H9 (cell line): ENCODE results near the gene RGS16. TPM values are rescaled to one million over a fixed set of nuclear protein-coding genes. Genes with fewer than 3 reads are reported as not detected.
"Not testable (repeated sequence)": the region's sequence is repeated elsewhere in the genome, so short reads cannot be mapped to it uniquely, and the experiment has no call there.

ENCODE experiments used
- DNase-seq: peaks from one replicate; pipeline ENCODE4 v3.0.0-alpha.2; 2017
- H2AFZ ChIP-seq: one replicate; pipeline ENCODE4 v1.6.1; 2013; ENCODE audit warnings: mild to moderate bottlenecking, low read length, control low read depth, moderate library complexity
- H2AK5ac ChIP-seq: 2 replicates; pipeline ENCODE4 v1.6.1; 2013; ENCODE audit warnings: low read length, control low read depth, mixed read lengths; ENCODE audit not compliant: insufficient read length
- H2BK120ac ChIP-seq: one replicate; pipeline ENCODE4 v1.6.1; 2013; ENCODE audit warnings: low read depth, mild to moderate bottlenecking, low read length, control low read depth, inconsistent platforms; ENCODE audit not compliant: poor library complexity, severe bottlenecking
- H2BK12ac ChIP-seq: 2 replicates; pipeline ENCODE4 v1.6.1; 2013; ENCODE audit warnings: low read length, control low read depth, mixed read lengths, low read depth; ENCODE audit not compliant: insufficient read length
- H2BK15ac ChIP-seq: 2 replicates; pipeline ENCODE4 v1.6.1; 2013; ENCODE audit warnings: low read depth, low read length, control low read depth
- H2BK20ac ChIP-seq: one replicate; pipeline ENCODE4 v1.6.1; 2013; ENCODE audit warnings: low read depth, mild to moderate bottlenecking, low read length, control low read depth, inconsistent platforms; ENCODE audit not compliant: poor library complexity, severe bottlenecking
- H2BK5ac ChIP-seq: 2 replicates; pipeline ENCODE4 v1.6.1; 2013; ENCODE audit warnings: low read length, control low read depth, mixed read lengths; ENCODE audit not compliant: insufficient read length
- H3K14ac ChIP-seq: 2 replicates; pipeline ENCODE4 v1.6.1; 2013; ENCODE audit warnings: low read length, control low read depth; ENCODE audit not compliant: insufficient read depth
- H3K18ac ChIP-seq: 2 replicates; pipeline ENCODE4 v1.6.1; 2013; ENCODE audit warnings: low read depth, mild to moderate bottlenecking, mixed read lengths, low read length, control low read depth; ENCODE audit not compliant: insufficient read length
- H3K23ac ChIP-seq: 2 replicates; pipeline ENCODE4 v1.6.1; 2013; ENCODE audit warnings: low read length, control low read depth, mixed read lengths, low read depth; ENCODE audit not compliant: insufficient read length
- H3K23me2 ChIP-seq: 2 replicates; pipeline ENCODE4 v1.6.1; 2013; ENCODE audit warnings: low read depth, mild to moderate bottlenecking, mixed read lengths, low read length, control low read depth; ENCODE audit not compliant: insufficient read length, poor library complexity, severe bottlenecking
- H3K27ac ChIP-seq: 2 replicates; pipeline ENCODE4 v1.5.1; 2013; ENCODE audit warnings: low read length, control low read depth, mixed read lengths, low read depth; ENCODE audit not compliant: insufficient read length
- H3K27me3 ChIP-seq: 2 replicates; pipeline ENCODE4 v1.6.1; 2013; ENCODE audit warnings: low read length, control low read depth, inconsistent platforms; ENCODE audit not compliant: insufficient read depth
- H3K4ac ChIP-seq: 2 replicates; pipeline ENCODE4 v1.6.1; 2013; ENCODE audit warnings: low read depth, mild to moderate bottlenecking, control low read depth, inconsistent platforms, low read length, moderate library complexity
- H3K4me1 ChIP-seq: 2 replicates; pipeline ENCODE4 v1.6.1; 2013; ENCODE audit warnings: low read length, control low read depth, inconsistent platforms; ENCODE audit not compliant: insufficient read depth
- H3K4me2 ChIP-seq: 2 replicates; pipeline ENCODE4 v1.6.1; 2013; ENCODE audit warnings: low read length, control low read depth, mixed read lengths; ENCODE audit not compliant: insufficient read length, insufficient read depth
- H3K56ac ChIP-seq: 2 replicates; pipeline ENCODE4 v1.6.1; 2013; ENCODE audit warnings: low read depth, mild to moderate bottlenecking, mixed read lengths, low read length, control low read depth; ENCODE audit not compliant: insufficient read length
- H3K79me1 ChIP-seq: 2 replicates; pipeline ENCODE4 v1.6.1; 2013; ENCODE audit warnings: low read depth, mild to moderate bottlenecking, moderate library complexity, low read length, control low read depth, inconsistent platforms; ENCODE audit not compliant: insufficient read depth, poor library complexity, severe bottlenecking
- H3K79me2 ChIP-seq: 2 replicates; pipeline ENCODE4 v1.6.1; 2013; ENCODE audit warnings: low read length, control low read depth, inconsistent platforms; ENCODE audit not compliant: insufficient read depth
- H3K9ac ChIP-seq: 2 replicates; pipeline ENCODE4 v1.6.1; 2013; ENCODE audit warnings: low read length, control low read depth, mixed read lengths; ENCODE audit not compliant: insufficient read length; ENCODE audit errors: extremely low read depth
- H3K9me3 ChIP-seq: one replicate; pipeline ENCODE4 v1.6.1; 2013; ENCODE audit warnings: low read depth, low read length, inconsistent platforms; ENCODE audit not compliant: control insufficient read depth
- H3T11ph ChIP-seq: one replicate; pipeline ENCODE4 v1.6.1; 2013; ENCODE audit warnings: mild to moderate bottlenecking, low read length, control low read depth, inconsistent platforms
- H4K20me1 ChIP-seq: one replicate; pipeline ENCODE4 v1.6.1; 2013; ENCODE audit not compliant: control insufficient read depth, insufficient read length, insufficient read depth
- H4K5ac ChIP-seq: 2 replicates; pipeline ENCODE4 v1.6.1; 2013; ENCODE audit warnings: low read depth, mild to moderate bottlenecking, mixed read lengths, low read length, control low read depth; ENCODE audit not compliant: insufficient read length
- H4K8ac ChIP-seq: replicated peaks from 2 replicates; pipeline ENCODE4 v1.6.1; 2013; ENCODE audit warnings: low read length, control low read depth, mixed read lengths, low read depth; ENCODE audit not compliant: insufficient read length
- H4K91ac ChIP-seq: 2 replicates; pipeline ENCODE4 v1.6.1; 2013; ENCODE audit warnings: low read depth, mild to moderate bottlenecking, moderate library complexity, mixed read lengths, low read length, control low read depth; ENCODE audit not compliant: insufficient read length
- H3K27ac Mint-ChIP-seq, 3 experiments: 2 replicates in 2 of 3; 3 replicates in 1 of 3; pipeline ENCODE4 v1.8.0; 2020 to 2021; ENCODE audit warnings: mixed read lengths in 3 of 3, mild to moderate bottlenecking in 1 of 3, moderate library complexity in 1 of 3
- H3K27me3 Mint-ChIP-seq: 2 replicates; pipeline ENCODE4 v1.8.0; 2021; ENCODE audit warnings: low read depth, mild to moderate bottlenecking, moderate library complexity, mixed read lengths
- H3K36me3 Mint-ChIP-seq, 3 experiments: 2 replicates in 2 of 3; 3 replicates in 1 of 3; pipeline ENCODE4 v1.8.0; 2020 to 2021; ENCODE audit warnings: low read depth in 3 of 3, mixed read lengths in 3 of 3; ENCODE audit not compliant: insufficient read depth in 1 of 3
- H3K4me1 Mint-ChIP-seq, 2 experiments: 2 replicates each; pipeline ENCODE4 v1.8.0; 2020; ENCODE audit warnings: mixed read lengths in 2 of 2
- H3K4me3 Mint-ChIP-seq, 2 experiments: 2 replicates in 1 of 2; 3 replicates in 1 of 2; pipeline ENCODE4 v1.8.0; 2020 to 2021; ENCODE audit warnings: mild to moderate bottlenecking in 2 of 2, mixed read lengths in 2 of 2, moderate library complexity in 1 of 2
- H3K9me3 Mint-ChIP-seq, 2 experiments: 2 replicates in 1 of 2; 3 replicates in 1 of 2; pipeline ENCODE4 v1.8.0; 2020; ENCODE audit warnings: mild to moderate bottlenecking in 2 of 2, mixed read lengths in 2 of 2, moderate library complexity in 1 of 2
- CTCF ChIP-seq: fragments of 200-600 bp; sonication (generic); conservative IDR thresholded peaks from 3 replicates; pipeline ENCODE4 v1.8.0; 2021; ENCODE audit warnings: antibody characterized with exemption, mild to moderate bottlenecking
- WGBS: extraction: QIAGEN DNeasy Blood & Tissue Kit; methylation state at CpG from one replicate; pipeline ENCODE4 v1.1.7; 2013; ENCODE audit warnings: missing lambda C conversion rate, low lambda C conversion rate, mixed read lengths; ENCODE audit not compliant: insufficient read length; ENCODE audit errors: extremely low coverage; 5-methylcytosine and 5-hydroxymethylcytosine counted together
- total RNA-seq: library from RNA; stranded (reverse); gene quantifications from 2 replicates; pipeline ENCODE4 v1.2.1, GENCODE V29; 2021

The RGS16 gene
- total RNA-seq, 1 experiment from 2014 or later: 6.9 TPM

GRCh38 chr1:182633031-182633430 lies 28.8 kb upstream of the RGS16 start:
- DNase-seq: no peak
- Histone ChIP-seq H2AK5ac (no peak overlapping the region), H3T11ph (no peak overlapping the region), H3K9ac (no peak overlapping the region), H4K91ac (no peak overlapping the region), H2BK5ac (no peak overlapping the region), H3K14ac (no peak overlapping the region), H2AFZ (no peak overlapping the region), H4K8ac (no peak overlapping the region), H3K27ac (no peak overlapping the region), H3K23ac (no peak overlapping the region), H3K4ac (no peak overlapping the region), H3K23me2 (no peaks in the 10 kb centered on the region), H2BK120ac (no peak overlapping the region), H3K27me3 (no peaks in the 10 kb centered on the region), H2BK15ac (no peak overlapping the region), H3K18ac (no peak overlapping the region), H3K79me1 (no peaks in the 10 kb centered on the region), H2BK12ac (no peak overlapping the region), H3K56ac (no peak overlapping the region), H2BK20ac (no peak overlapping the region), H3K79me2 (no peaks in the 10 kb centered on the region), H4K20me1 (no peaks in the 10 kb centered on the region), H3K4me2 (no peak overlapping the region), H3K4me1 (peaks cover 6% of the 10 kb centered on the region; the same call in 1 of the 2 replicates), H4K5ac (no peak overlapping the region), H3K9me3 (no peaks in the 10 kb centered on the region)
- Mint-ChIP-seq H3K4me3 (no peak overlapping the region), H3K9me3 (no peaks in the 10 kb centered on the region), H3K27ac (no peak overlapping the region), H3K4me1 (peaks cover 34 to 44% of the 10 kb centered on the region in 2 experiments), H3K36me3 (no peaks in the 10 kb centered on the region), H3K27me3 (no peaks in the 10 kb centered on the region; the same call in 1 of the 2 replicates)
- TF ChIP-seq CTCF: no peak

DNA sequence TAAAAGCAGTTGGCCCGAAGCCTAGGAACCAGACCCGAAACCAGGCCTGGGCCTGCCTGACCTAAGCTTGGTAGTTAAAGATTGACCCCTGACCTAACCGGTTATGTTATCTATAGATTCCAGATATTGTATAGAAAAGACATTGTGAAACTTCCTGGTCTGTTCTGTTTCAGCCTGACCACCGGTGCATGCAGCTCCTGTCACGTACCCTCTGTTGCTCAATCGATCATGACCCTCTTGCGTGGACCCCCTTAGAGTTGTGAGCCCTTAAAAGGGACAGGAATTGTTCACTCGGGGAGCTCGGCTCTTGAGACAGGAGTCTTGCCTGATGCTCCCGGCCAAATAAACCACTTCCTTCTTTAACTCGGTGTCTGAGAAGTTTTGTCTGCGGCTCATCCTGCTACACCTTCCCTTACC lies 28.3 kb upstream of the RGS16 start:
- H2AK5ac ChIP-seq, H3K23ac ChIP-seq, H3K14ac ChIP-seq, H2BK12ac ChIP-seq, H3K9me3 ChIP-seq, H4K20me1 ChIP-seq, H3K27ac ChIP-seq, H3K18ac ChIP-seq, H3K9me3 Mint-ChIP-seq, H3K9ac ChIP-seq, H3K4me2 ChIP-seq, H3K4me1 ChIP-seq, H3K36me3 Mint-ChIP-seq, H4K5ac ChIP-seq, H2BK20ac ChIP-seq, H2BK15ac ChIP-seq, H2AFZ ChIP-seq, H2BK120ac ChIP-seq, H3K79me2 ChIP-seq, H3T11ph ChIP-seq, H3K56ac ChIP-seq, H3K27me3 ChIP-seq, DNase-seq, H3K4ac ChIP-seq, H3K27me3 Mint-ChIP-seq, H3K23me2 ChIP-seq, H3K79me1 ChIP-seq, H2BK5ac ChIP-seq, H4K8ac ChIP-seq, H3K4me3 Mint-ChIP-seq, H4K91ac ChIP-seq: not testable (repeated sequence)
- WGBS: no CpG with 5 or more reads among the region's 12 CpGs
- peaks cover 34 to 44% of the 10 kb centered on the region in 2 experiments for H3K4me1 Mint-ChIP-seq
- H3K27ac Mint-ChIP-seq: peak overlapping the region in 1 of 3 experiments; percentile 94; a peak in 2 of 7 replicates
